NK-92 (cell line): ENCODE results near the gene SCN11A.
"Not testable (repeated sequence)": the region's sequence is repeated elsewhere in the genome, so short reads cannot be mapped to it uniquely, and the experiment has no call there.

Experiments used
- DNase-seq: peaks from one replicate; lab custom pipeline; 2025; ENCODE audit not compliant: unreplicated experiment; lab: John Stamatoyannopoulos, UW

Gene SCN11A

DNA sequence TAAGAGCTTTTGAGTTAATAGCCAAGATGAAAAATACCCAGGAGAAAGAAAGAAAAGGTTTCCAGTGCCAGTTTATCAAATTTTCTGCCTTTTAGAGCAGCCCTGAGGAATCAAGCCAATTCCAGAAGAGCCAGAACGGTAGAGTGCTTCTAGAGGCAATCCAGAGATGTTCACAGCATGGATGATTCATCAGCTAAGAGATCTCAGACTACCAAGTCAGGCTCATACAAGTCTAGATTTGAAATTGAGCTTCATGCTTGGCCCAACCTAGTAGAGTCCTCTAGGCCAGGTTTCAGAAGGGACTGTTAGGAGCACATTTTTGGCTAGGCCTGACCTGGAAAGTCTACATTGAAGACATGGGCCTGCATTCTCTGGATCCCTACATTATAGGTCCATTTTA lies 15.5 kb upstream of the SCN11A start:
- DNase-seq = no peak

DNA sequence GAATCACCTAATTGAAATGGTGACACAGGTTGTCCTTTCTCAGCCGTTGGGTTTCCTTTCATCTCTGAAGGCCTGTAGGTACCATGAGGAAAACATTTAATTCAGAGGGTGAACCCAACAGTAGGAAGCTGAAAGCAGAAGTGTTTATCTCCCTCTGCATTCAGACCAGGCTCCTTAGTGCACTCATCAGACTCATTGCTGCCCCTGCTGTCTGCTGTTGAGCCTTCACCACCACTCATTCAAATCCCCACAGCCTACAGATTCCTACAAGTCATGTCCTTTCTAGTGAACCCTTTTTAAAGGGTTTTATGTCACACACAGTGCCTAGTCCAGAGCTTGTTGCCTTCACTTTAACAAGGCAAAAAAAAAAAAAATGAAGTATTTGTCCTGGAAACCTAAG lies 13.5 kb upstream of the SCN11A start:
- no peak for DNase-seq

DNA sequence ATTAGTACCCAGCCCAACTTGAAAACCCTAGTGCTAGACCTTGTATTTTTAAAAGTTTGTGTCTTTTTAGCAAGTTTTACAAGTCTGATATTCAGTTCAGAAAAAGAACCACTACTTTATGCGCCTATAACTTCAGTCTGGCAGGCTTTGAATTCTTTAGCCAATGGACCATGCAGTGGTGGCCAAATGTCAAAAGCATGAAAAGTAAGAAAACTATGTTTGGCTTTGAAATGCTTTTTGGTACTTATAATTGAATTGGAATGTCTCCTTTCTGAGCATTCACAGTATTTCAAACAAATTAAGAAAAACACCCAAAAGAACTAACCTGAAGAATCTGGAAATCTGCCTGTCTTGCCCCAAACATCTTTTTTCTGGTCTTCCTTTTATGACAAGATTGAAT lies 12.9 kb upstream of the SCN11A start:
- no peak for DNase-seq

DNA sequence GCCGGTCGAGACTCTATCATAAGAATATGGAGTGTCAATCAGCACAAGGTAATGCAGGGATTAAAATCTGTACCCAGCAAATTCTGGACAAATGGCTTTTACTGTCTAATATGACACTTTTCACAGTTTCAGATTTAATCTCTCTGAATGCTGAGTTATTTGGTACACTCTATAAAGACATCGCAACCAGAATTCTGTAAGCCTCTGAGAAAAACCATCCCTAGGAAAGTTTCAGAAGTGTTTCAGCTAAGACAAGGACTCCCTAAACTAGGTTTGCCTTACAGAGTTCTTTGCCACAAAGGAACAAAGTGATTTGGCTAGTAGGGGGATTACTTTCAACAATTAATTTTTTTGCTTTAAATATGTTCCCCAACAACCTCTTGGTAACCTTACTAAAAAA lies 11.4 kb upstream of the SCN11A start:
- DNase-seq = no peak

DNA sequence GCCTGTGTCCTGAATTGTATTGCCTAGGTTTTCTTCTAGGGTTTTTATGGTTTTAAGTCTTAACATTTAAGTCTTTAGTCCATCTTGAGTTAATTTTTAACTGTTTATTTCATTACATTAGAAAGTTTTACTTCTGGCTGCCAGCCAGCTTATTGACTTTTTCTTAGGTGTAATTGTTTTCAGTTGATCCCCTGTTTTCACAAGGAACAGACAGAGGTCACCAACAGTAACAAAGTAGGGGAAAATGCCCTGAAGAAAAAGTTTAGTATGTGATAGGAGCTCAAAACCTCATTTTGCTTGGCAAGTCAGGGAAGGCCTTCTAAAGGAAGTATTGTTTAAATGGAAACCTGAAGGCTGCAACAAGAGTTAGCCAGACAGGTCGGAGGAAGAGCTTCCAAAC lies 10.4 kb upstream of the SCN11A start:
- DNase-seq = no peak

DNA sequence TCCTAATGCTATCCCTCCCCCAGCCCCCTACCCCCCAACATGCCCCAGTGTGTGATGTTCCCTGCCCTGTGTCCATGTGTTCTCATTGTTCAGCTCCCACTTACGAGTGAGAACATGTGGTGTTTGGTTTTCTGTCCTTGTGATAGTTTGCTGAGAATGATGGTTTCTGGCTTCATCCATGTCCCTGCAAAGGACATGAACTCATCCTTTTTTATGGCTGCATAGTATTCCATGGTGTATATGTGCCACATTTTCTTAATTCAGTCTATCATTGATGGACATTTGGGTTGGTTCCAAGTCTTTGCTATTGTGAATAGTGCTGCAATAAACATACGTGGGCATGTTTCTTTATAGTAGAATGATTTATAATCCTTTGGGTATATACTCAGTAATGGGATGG lies 9.5 kb upstream of the SCN11A start:
- not testable (repeated sequence) for DNase-seq

DNA sequence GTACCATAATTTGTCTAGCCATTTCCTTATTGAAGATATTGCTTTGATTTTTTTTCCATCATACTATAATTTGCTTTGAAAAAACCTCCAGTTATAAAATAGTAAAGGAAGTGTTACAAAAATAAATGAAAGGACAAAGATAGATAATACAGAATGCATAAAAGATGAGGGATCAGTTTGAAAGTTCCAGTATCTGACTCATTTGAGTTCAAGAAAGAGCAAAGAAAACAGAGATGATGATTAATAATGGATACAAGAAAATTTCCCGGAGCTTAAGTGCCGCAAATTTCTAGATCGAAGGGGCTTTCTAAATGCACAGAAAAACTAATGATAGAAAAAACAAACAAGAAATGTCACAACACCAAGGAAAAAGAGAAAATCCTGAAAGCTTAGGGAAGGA lies 4.4 kb upstream of the SCN11A start:
- DNase-seq = no peak

DNA sequence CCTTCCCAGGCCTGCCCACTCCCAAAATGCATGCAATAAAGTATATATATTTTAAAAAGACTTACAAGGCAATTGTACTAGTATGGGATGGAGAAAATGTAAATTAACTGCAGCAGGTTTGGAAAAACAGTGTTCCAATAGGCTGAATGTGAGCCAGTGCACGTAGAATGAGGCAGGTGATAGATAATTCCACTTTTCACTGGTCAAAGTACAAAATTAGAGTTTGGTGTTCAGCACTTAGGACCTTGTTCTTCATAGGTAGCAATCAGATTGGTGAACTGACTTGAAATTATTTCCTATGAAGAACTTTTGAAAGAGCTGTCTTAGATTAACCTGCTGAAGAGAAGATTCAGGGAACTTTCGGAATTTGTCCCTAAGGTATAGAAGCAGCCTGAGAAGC lies 2.0 kb upstream of the SCN11A start:
- DNase-seq = no peak

DNA sequence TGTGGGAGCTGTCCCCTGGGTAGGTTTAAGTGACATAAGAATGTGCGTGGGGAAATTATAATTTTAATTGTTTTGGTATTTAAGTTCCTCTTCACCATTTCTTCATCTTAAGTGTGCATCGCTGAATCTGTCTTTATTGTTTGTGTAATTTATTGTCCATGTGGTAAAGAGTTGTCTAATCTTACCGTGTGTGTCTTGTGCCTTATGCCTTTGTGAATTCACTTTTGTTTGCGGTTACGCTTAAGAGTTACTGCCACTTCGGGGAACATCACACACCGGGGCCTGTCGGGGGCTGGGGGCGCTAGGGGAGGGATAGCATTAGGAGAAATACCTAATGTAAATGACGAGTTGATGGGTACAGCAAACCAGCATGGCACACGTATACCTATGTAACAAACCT lies 839 bp upstream of the SCN11A start:
- DNase-seq = no peak

DNA sequence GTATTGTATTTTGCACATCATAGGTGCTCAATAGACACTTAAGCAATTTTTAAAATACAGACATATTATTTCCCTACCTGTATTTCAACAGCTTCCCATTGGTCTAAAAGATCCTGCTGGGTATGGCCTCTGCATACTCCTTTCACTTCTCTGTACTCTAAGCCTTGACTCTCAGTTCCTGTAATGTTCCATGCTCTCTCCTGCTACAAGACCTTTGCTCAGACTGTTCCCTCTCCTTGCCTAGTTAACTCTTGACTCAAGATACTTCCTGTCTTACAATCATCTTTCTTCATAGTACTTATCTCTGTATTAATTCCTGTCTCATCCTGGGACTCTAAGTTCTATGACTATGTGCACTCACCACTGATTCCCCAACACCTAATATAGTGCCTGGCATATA lies 1.7 kb downstream of the SCN11A start:
- no peak for DNase-seq

DNA sequence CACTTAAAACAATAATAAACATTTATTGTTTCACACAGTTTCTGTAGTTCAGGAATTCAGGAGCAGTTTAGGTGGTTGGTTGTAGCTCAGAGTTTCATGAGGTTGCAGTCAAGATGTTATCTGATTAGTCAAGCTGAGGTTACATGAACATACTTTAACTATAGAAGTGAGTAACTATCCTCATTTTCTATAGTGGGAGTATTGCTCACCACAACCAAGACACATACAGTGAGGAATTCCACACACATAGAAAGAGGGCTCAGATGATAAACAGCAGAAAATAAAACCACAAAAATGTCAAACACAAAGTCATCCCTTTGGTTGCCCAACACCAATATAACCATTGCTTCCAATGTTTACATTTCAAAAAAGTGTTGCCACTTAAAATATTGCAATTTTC lies 13.6 kb downstream of the SCN11A start:
- no peak for DNase-seq

DNA sequence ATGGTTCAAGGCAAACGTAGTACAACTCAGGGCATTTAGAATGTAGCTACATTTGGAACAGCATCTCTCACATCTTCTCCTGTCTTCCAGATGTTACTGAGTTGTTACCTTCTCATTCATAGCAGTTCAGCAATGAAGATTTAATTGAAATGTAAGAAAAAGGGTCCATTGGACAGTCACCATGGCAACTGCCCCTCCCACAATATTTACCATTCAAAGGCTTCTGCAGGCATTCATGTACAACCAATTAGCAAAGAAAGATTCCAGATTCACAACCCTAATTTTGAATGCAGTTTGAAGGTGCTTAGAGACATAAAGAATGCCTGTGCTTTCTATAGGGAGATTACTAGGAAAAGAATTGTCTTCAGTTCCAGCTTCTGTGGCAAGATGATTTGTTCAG lies 22.2 kb downstream of the SCN11A start:
- no peak for DNase-seq

DNA sequence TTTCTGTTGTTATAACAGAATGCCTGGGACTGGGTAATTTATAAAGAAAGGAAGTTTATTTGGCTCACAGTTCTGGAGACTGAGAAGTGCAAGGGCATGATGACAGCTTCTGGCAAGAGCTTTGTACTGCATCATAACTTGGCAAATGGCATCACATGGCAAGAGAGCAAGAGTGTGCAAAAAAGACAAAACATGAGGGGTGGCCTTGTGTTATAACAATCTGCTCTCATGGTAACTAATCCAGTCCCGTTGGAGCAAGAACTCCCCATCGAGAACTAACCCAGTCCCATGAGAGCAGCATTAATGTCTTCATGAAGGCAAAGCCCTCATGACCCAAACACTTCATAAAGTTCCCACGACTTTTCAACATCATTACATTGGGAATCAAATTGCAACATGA lies 23.2 kb downstream of the SCN11A start:
- DNase-seq = no peak

DNA sequence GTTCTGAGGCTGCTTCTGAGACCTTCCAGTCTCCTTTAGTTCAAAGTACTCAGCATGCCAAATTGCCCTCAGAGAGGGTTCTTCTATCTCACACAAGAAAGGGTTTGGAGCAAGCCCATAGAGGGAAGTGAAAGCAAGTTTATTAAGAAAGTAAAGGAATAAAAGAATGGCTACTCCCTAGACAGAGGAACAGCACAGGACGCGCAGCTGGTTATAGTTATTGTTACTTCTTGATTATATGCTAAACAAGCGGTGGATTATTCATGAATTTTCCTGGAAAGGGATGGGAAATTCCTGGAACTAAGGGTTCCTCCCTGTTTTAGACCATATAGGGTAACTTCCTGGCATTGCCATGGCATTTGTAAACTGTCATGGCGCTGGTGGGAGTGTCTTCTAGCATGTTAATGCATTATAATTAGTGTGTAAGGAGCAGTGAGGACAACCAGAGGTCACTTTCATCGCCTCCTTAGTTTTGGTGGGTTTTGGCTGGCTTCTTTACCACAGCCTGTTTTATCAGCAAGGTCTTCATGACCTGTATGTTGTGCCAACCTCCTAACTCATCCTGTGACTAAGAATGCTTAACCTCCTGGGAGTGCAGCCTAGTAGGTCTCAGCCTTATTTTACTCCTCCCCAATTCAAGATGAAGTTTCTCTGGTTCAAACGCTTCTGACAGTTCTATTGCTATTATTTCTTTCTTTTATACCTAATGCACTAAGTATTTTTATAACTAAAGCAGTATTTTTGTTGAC lies 26.3 kb downstream of the SCN11A start:
- no peak for DNase-seq

DNA sequence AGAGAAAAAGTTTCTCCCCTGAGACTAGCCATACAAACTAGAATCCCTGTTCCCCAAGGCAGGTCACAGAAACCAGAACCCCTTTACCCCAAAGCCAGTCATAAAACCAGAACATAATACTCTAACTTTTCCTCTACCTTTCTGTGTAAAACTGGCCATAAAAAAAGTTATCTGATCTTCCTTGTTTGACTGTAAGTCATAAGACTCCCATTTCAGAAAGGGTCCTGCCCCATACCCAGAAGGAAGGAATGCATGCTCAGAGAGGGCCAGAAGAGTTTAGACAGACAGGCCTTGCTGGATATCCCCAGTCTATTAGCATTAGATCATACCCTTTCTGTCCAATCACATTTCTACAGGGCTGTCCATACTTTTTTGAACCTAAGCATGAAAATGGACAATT lies 27.2 kb downstream of the SCN11A start:
- no peak for DNase-seq

DNA sequence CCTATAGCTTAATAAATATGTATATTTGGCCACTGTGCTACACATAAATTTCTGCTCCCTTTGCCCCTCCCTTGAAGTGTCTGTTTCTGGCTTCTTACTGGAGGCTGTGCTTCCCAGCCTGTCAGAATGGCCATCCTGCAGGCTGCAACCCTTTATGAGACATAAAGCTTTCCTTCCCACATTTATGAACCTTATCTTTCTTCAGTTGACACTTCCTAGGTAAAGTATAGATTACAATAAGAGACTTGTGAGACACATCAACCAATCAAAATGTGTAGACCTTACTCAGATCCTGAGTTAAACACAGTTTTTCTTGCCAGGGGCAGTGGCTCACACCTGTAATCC lies 29.5 kb downstream of the SCN11A start:
- no peak for DNase-seq

DNA sequence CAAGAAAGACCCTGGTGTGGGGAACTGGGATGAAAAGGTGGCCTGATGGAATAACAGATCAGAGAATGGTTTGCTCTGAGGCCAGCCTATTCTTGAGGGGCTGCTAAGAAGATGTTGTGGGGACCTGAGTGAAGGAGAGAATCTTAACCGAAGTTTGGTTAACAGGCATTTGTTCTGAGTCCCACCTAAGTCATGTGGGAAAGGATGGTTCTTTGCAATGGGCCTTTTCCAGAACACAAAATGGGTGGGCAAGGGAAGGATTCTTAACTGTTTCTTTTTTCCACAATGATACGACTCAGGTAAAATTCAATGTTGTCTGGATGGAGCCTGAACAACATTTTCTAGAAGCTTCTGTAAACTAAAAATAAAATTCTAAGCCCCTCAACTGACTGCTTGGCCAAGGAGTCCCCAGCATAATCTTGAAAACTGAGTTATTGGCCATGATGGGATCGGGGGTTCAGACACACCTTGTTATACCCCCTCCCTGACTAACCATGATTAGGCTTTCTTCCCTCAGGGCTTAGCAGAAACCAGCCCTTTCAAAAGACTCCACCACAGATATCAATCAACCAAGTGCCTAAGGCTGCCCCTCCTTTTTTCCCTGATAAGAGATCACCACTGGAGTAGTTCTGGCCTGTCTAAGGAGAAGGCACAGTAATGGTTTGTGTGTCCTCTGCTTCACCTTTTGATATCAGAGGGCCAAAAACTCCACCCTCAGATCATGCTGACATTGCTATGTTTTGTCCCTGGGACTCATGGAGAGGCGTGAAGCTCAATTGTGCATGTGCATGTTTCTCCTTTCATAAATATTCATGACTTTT lies 30.1 kb downstream of the SCN11A start:
- no peak for DNase-seq

DNA sequence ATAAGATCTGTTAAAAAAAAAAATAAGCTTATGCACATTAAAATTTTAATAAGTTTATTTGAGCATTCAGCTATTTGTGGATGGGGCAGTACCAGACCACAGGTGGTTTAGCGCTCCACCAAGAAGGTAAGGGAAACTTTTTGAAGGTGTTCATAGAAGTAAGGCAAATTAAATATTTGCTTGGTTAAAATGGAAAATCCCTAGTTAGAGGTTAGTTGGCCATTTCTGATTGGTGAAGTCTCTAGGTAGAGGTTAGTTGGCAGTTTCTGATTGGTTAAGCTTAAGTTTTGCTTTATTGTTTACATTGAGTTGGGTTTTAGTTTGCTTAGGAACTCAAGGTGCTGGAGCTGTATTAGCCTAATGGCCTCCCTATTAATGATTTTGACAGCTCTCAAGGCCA lies 30.7 kb downstream of the SCN11A start:
- no peak for DNase-seq

DNA sequence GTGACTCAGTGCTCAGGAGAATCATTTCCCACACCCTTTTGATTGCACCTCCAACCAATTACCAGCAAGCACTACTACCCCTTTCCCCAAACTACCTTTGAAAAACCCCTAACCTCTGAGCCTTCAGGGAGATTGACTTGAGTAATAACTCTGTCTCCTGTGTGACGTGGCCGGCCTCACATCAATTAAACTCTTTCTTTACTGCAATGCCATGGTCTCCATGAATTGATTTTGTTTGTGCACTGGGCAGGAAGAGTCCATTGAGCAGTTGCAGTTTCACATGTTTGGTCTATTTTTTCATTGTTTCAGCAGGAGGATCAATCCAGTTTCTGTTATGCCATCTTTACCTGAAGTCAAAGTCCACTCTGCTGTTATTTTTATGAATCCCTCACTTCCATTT lies 32.4 kb downstream of the SCN11A start:
- no peak for DNase-seq

DNA sequence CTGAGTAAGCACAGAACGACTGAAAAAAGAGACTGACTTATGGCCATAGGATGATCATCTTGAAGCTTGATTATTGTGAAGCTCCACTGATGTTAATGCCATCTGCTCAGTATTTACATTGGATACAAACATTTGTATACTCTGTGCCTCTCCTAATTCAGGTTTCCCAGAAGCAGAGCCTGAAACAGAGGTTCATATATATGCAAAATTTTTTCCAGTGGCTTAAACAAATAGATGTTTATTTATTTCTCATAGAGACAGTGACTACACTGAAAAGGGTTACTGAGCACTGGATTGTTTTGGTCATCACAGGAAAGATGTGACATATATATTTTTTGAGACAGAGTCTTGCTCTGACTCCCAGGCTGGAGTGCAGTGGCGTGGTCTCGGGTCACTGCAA lies 36.3 kb downstream of the SCN11A start:
- DNase-seq = no peak

DNA sequence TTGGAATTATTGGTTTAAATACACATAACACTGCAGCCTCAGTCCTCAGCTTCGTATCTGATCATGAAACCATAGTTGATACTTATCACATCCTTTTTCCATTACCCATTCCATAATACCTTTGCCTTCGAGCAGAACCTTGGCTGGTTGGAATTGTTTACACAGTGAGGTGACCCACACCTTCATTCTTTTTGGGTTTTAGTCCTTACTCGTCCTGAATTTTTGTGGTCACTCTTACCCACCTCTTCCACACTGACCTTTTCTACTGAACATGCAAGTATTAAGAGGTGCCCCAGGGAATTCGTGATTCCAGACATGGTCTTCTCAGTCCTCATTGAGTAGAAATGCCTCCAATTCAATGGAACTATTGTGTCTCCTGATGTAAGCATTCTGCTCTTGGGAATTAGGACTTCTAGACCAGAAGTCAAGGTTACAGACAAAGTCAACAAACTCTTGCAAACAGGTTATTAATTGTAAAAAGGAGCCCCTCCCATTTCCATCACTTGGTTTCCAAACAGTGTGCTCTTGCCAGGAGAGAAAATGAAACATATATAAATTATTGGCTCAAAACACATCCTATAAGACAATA lies 37.7 kb downstream of the SCN11A start:
- DNase-seq = no peak

DNA sequence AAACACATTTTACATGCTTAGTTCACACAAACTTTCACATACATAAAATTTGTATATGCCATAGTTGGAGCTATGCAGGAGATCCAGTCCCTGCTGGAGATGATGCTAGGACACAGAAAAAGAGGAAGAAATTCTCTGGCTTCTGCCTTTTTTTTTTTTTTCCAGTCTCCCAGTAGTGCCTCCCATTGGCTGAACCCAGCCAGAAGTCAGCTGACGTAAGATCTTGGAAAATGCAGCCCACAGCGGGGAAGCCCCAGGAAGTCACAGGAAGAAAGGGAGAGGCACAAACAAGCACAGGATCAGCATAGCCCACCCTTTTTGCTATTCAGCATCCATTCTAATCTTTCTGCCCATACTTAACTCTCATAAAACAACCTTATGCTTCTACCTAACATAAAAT lies 38.5 kb downstream of the SCN11A start:
- no peak for DNase-seq
